ENCODE measurements around the gene ZNF519.
"Not testable (repeated sequence)": the region's sequence is repeated elsewhere in the genome, so short reads cannot be mapped to it uniquely, and the experiment has no call there.

GRCh38 chr18:14172142-14173115 is 40.2 kb upstream of the ZNF519 start:
- TF ChIP-seq CTCF, POLR2A (IDR thresholded peaks at IDR 0.05): not testable (repeated sequence)
